HepG2 (cell line): Measurements from ENCODE around the gene KCNIP3. TPM values are rescaled to one million over a fixed set of nuclear protein-coding genes. Genes with fewer than 3 reads are reported as not detected.

ENCODE experiments used
- ATAC-seq: fragments of 200-7000 bp; cut with Tn5 transposase; 3 replicates; pipeline ENCODE4 v1.9.1; 2020; ENCODE audit warnings: mild to moderate bottlenecking, moderate library complexity
- BruUV-seq: library from RNA; stranded (reverse); fragments of 400-500 nt; replicated peaks from 2 replicates; lab custom pipeline; 2021; lab: Mats Ljungman, UMichigan
- CTCF ChIA-PET: fragments of 300-600 bp; formaldehyde crosslinking; extraction: SDS; loops from one replicate; lab custom pipeline; 2021; ENCODE audit warnings: low total read pairs, inconsistent platforms, low intra/inter-chr PET ratio; lab: Yijun Ruan, JAX
- POLR2A ChIA-PET: fragments of 350-600 bp; sonication (Branson Sonifier 250); formaldehyde crosslinking; loops from one replicate; lab custom pipeline; 2020; ENCODE audit warnings: antibody characterized with exemption, inconsistent platforms; lab: Yijun Ruan, JAX
- DNase-seq: peaks from one replicate; pipeline ENCODE4 v3.0.0-alpha.2; 2015; ENCODE audit warnings: low spot score
- FAIRE-seq: peaks from 3 replicates; lab custom pipeline; 2011; peaks lifted over from hg19 to GRCh38; lab: Jason Lieb, UNC
- H2AFZ ChIP-seq: one replicate; pipeline ENCODE4 v1.6.1; 2011; ENCODE audit warnings: low read length, inconsistent platforms
- H3K27ac ChIP-seq: fragments of 300-600 bp; 3 replicates; pipeline ENCODE4 v1.8.0; 2011; ENCODE audit warnings: mixed run types, mild to moderate bottlenecking, mixed read lengths, low read length, inconsistent platforms; ENCODE audit not compliant: insufficient read depth; ENCODE audit errors: extremely low read length
- H3K27me3 ChIP-seq, 2 experiments: fragments of 200-600 bp in 1 of 2; 2 replicates in 1 of 2; 3 replicates in 1 of 2; pipeline versions ENCODE4 v1.6.0 to v1.8.0; 2011; ENCODE audit warnings: low read length in 2 of 2, mild to moderate bottlenecking in 2 of 2, moderate library complexity in 2 of 2, inconsistent platforms in 1 of 2; ENCODE audit not compliant: insufficient read depth in 2 of 2, control insufficient read depth in 1 of 2
- H3K36me3 ChIP-seq, 2 experiments: fragments of 200-600 bp in 1 of 2; replicated peaks in 1 of 2; 2 replicates in 1 of 2; 3 replicates in 1 of 2; pipeline versions ENCODE4 v1.5.1 to v1.8.0; 2011; ENCODE audit warnings: low read length in 2 of 2, inconsistent platforms in 1 of 2; ENCODE audit not compliant: insufficient read depth in 2 of 2, control insufficient read depth in 1 of 2
- H3K4me1 ChIP-seq: 2 replicates; pipeline ENCODE4 v1.5.1; 2012; ENCODE audit warnings: low read length, inconsistent platforms; ENCODE audit not compliant: insufficient read depth
- H3K4me2 ChIP-seq: 2 replicates; pipeline ENCODE4 v1.6.0; 2011; ENCODE audit warnings: low read depth, low read length, inconsistent platforms
- H3K4me3 ChIP-seq, 3 experiments: fragments of 200-600 bp in 1 of 3; sonication (generic), shearing (Covaris generic) in 1 of 3; replicated peaks in 1 of 3; 2 replicates each; pipeline ENCODE4 v1.5.1; 2011 to 2016; ENCODE audit warnings: low read length in 3 of 3, inconsistent platforms in 2 of 3, low read depth in 2 of 3, mild to moderate bottlenecking in 2 of 3, control low read depth in 1 of 3, mixed read lengths in 1 of 3; ENCODE audit not compliant: insufficient read depth in 1 of 3
- H3K79me2 ChIP-seq: one replicate; pipeline ENCODE4 v1.6.1; 2011; ENCODE audit warnings: low read length, inconsistent platforms; ENCODE audit not compliant: insufficient read depth
- H3K9ac ChIP-seq: 2 replicates; pipeline ENCODE4 v1.6.0; 2011; ENCODE audit warnings: mild to moderate bottlenecking, low read depth, low read length, inconsistent platforms; ENCODE audit not compliant: insufficient read depth
- H3K9me3 ChIP-seq: 2 replicates; pipeline ENCODE4 v1.5.1; 2012; ENCODE audit warnings: mild to moderate bottlenecking, low read length
- H4K20me1 ChIP-seq: 2 replicates; pipeline ENCODE4 v1.6.0; 2011; ENCODE audit warnings: inconsistent platforms, mild to moderate bottlenecking, low read length, moderate library complexity; ENCODE audit not compliant: insufficient read depth
- AKAP8 ChIP-seq: sonication (generic); formaldehyde crosslinking; IDR thresholded peaks from 2 replicates; pipeline ENCODE4 v1.5.1; 2020; ENCODE audit warnings: mild to moderate bottlenecking, missing genetic modification reagents
- CENPT ChIP-seq: sonication (generic); formaldehyde crosslinking; IDR thresholded peaks from 2 replicates; pipeline ENCODE4 v1.8.0; 2022; ENCODE audit warnings: low read depth, mild to moderate bottlenecking, moderate library complexity, missing genetic modification reagents
- CHD4 ChIP-seq: fragments of 200-600 bp; sonication (generic); IDR thresholded peaks from 2 replicates; pipeline ENCODE4 v1.7.0; 2017; ENCODE audit warnings: mild to moderate bottlenecking, low read length, borderline replicate concordance
- GATAD1 ChIP-seq: IDR thresholded peaks from 2 replicates; pipeline ENCODE4 v1.6.1; 2016; ENCODE audit warnings: missing genetic modification reagents, missing compliant biosample characterization
- POLR2AphosphoS2 ChIP-seq: IDR thresholded peaks from 2 replicates; pipeline ENCODE4 v1.6.1; 2011; ENCODE audit warnings: low read depth, low read length, improper control_type of control experiment
- RARA ChIP-seq: IDR thresholded peaks from 2 replicates; pipeline ENCODE4 v1.6.1; 2016; ENCODE audit warnings: missing genetic modification reagents, missing compliant biosample characterization
- RARG ChIP-seq: sonication (generic); formaldehyde crosslinking; IDR thresholded peaks from 2 replicates; pipeline ENCODE4 v1.4.0; 2020; ENCODE audit warnings: low read depth, mild to moderate bottlenecking, missing genetic modification reagents
- RELA ChIP-seq: sonication (generic); formaldehyde crosslinking; IDR thresholded peaks from 2 replicates; pipeline ENCODE4 v1.4.0; 2020; ENCODE audit warnings: missing genetic modification reagents
- RERE ChIP-seq: IDR thresholded peaks from 2 replicates; pipeline ENCODE4 v1.6.1; 2016; ENCODE audit warnings: low read depth, missing genetic modification reagents, missing compliant biosample characterization
- SRF ChIP-seq: IDR thresholded peaks from 2 replicates; pipeline ENCODE4 v1.6.1; 2011; ENCODE audit warnings: mild to moderate bottlenecking, low read depth, low read length, moderate library complexity
- TOE1 ChIP-seq: sonication (generic); formaldehyde crosslinking; IDR thresholded peaks from 2 replicates; pipeline ENCODE4 v1.4.0; 2020; ENCODE audit warnings: mild to moderate bottlenecking, missing genetic modification reagents
- ZNF253 ChIP-seq: sonication (generic); formaldehyde crosslinking; IDR thresholded peaks from 2 replicates; pipeline ENCODE4 v1.8.0; 2022; ENCODE audit warnings: mild to moderate bottlenecking, missing genetic modification reagents, borderline replicate concordance
- ZNF496 ChIP-seq: sonication (generic); formaldehyde crosslinking; IDR thresholded peaks from 2 replicates; pipeline ENCODE4 v1.8.1; 2023; ENCODE audit warnings: mild to moderate bottlenecking, moderate library complexity, missing genetic modification reagents; ENCODE audit not compliant: insufficient replicate concordance
- ZNF558 ChIP-seq: sonication (generic); formaldehyde crosslinking; IDR thresholded peaks from 2 replicates; pipeline ENCODE4 v1.9.0; 2022; ENCODE audit warnings: mild to moderate bottlenecking, missing genetic modification reagents, borderline replicate concordance
- ZNF691 ChIP-seq: sonication (generic); formaldehyde crosslinking; IDR thresholded peaks from 2 replicates; pipeline ENCODE4 v1.4.0; 2020; ENCODE audit warnings: missing genetic modification reagents, low read depth, mild to moderate bottlenecking, borderline replicate concordance
- WGBS: methylation state at CpG from one replicate; pipeline ENCODE4 v1.1.6; 2017; ENCODE audit warnings: low lambda C conversion rate; 5-methylcytosine and 5-hydroxymethylcytosine counted together
- in situ Hi-C: cut with HindIII; loops from 2 replicates; pipeline ENCODE4 v1.10.0; 2017; ENCODE audit warnings: low pct_unique_long_range_greater_than_20kb; ENCODE audit not compliant: extremely low pct_ligation_motif_present
- intact Hi-C: fragments of 100-400 bp; cut with micrococcal nuclease; formaldehyde crosslinking; loops from one replicate; pipeline ENCODE4 v1.10.0; 2022; ENCODE audit not compliant: unreplicated experiment
- polyA plus RNA-seq, 8 experiments: library from polyadenylated mRNA; depleted of rRNA in 3 of 8; stranded (reverse) in 7 of 8; unstranded in 1 of 8; fragments of >200 nt; fragmentation: Illumina TruSeq in 4 of 8; extraction: Trizol in 4 of 8; gene quantifications; 2 replicates each; pipeline versions ENCODE4 v1.2.1 to v1.2.3, GENCODE V29; 2011 to 2016; ENCODE audit warnings: low read depth in 4 of 8, missing spikeins in 1 of 8, mixed read lengths in 1 of 8; ENCODE audit not compliant: insufficient read depth in 1 of 8
- total RNA-seq, 5 experiments: library from RNA; depleted of rRNA; stranded (reverse); fragments of >200 nt; fragmentation: Illumina TruSeq; extraction: Trizol; gene quantifications; 2 replicates each; pipeline ENCODE4 v1.2.3, GENCODE V29; 2016; ENCODE audit warnings: low read depth in 1 of 5

KCNIP3 gene
- total and polyA plus RNA-seq, 2 of the 13 experiments (the other 11 are each of a cell fraction or from before 2014, with no cell fraction given) = not detected

- Histone ChIP-seq H3K9ac (no peak overlapping the region), H3K79me2 (no peaks in the 10 kb centered on the region), H4K20me1 (no peaks in the 10 kb centered on the region), H2AFZ (no peak overlapping the region), H3K27ac (no peak overlapping the region), H3K36me3 (no peaks in the 10 kb centered on the region), H3K4me1 (no peaks in the 10 kb centered on the region), H3K27me3 (peaks cover 0 to 11% of the 10 kb centered on the region in 2 experiments; a peak in 2 of 5 replicates), H3K4me3 (no peak overlapping the region), H3K4me2 (no peak overlapping the region), H3K9me3 (no peaks in the 10 kb centered on the region)
- no peak for ATAC-seq
- WGBS = 8% methylated on average over 4 of the region's 5 CpGs
- in situ Hi-C loops = no loop called here
- ChIA-PET POLR2A (no interaction called here), CTCF (no interaction called here)
- intact Hi-C loops = no loop called here
- TF ChIP-seq ZNF496 (CRISPR knock-in tag) = no peak
- TF ChIP-seq RARA (CRISPR knock-in tag) = no peak
- no peak for TF ChIP-seq ZNF691 (CRISPR knock-in tag)
- no peak for TF ChIP-seq RELA
- no peak for TF ChIP-seq RERE (CRISPR knock-in tag)
- TF ChIP-seq RARG (CRISPR knock-in tag) = no peak
- TF ChIP-seq ZNF253 (CRISPR knock-in tag) = no peak
- no peak for TF ChIP-seq CENPT
- no peak for TF ChIP-seq TOE1 (CRISPR knock-in tag)
- no peak for TF ChIP-seq AKAP8 (CRISPR knock-in tag)
- no peak for TF ChIP-seq CHD4
- TF ChIP-seq SRF = no peak
- no peak for TF ChIP-seq ZNF558 (CRISPR knock-in tag)
- no peak for TF ChIP-seq GATAD1 (CRISPR knock-in tag)
- TF ChIP-seq POLR2AphosphoS2 = no peak
- BruUV-seq = no TSS peak
- no peak for DNase-seq
- no peak for FAIRE-seq
These were observed 62.4 kb downstream of the KCNIP3 start for GRCh38 chr2:95359501-95359930.
